ENCODE data around the gene S1PR1. TPM values are rescaled to one million over a fixed set of nuclear protein-coding genes. Genes with fewer than 3 reads are reported as not detected.

The S1PR1 gene
- polyA plus RNA-seq, 1 donor from 2014 or later, result 126 TPM

- H3K4me1 Mint-ChIP-seq, result peaks cover 21 to 45% (median 35%) of the 10 kb centered on the region in 3 donors
- H3K4me3 Mint-ChIP-seq, result no peak overlapping the region
- H3K27ac Mint-ChIP-seq, result no peak overlapping the region
Measured at GRCh38 chr1:101275672-101276071, 38.9 kb downstream of the S1PR1 start.

GRCh38 chr1:101276818-101277217, 40.0 kb downstream of the S1PR1 start:
- Mint-ChIP-seq H3K27me3 (peaks cover 1% of the 10 kb centered on the region), H3K36me3 (no peaks in the 10 kb centered on the region), H3K27ac (no peak overlapping the region), H3K9me3 (no peaks in the 10 kb centered on the region), H3K4me3 (no peak overlapping the region), H3K4me1 (peaks cover 21 to 45% (median 35%) of the 10 kb centered on the region in 3 donors)

More at GRCh38 chr1:101275672-101276071, 38.9 kb downstream of the S1PR1 start:
- peaks cover 0 to 3% (median 2%) of the 10 kb centered on the region in 3 donors for H3K9me3 Mint-ChIP-seq
- H3K36me3 Mint-ChIP-seq, result no peaks in the 10 kb centered on the region
- peaks cover 1% of the 10 kb centered on the region for H3K27me3 Mint-ChIP-seq

GRCh38 chr1:101278238-101278637, 41.4 kb downstream of the S1PR1 start:
- H3K9me3 Mint-ChIP-seq, result no peaks in the 10 kb centered on the region
- peaks cover 21 to 45% (median 35%) of the 10 kb centered on the region in 3 donors for H3K4me1 Mint-ChIP-seq
- H3K27ac Mint-ChIP-seq, result no peak overlapping the region
- peak overlapping the region in 1 of 4 donors; percentile 81 for H3K4me3 Mint-ChIP-seq
- no peaks in the 10 kb centered on the region for H3K36me3 Mint-ChIP-seq
- peaks cover 1% of the 10 kb centered on the region for H3K27me3 Mint-ChIP-seq

- H3K4me1 Mint-ChIP-seq, result peaks cover 21 to 45% (median 35%) of the 10 kb centered on the region in 3 donors
- H3K9me3 Mint-ChIP-seq, result no peaks in the 10 kb centered on the region
- peaks cover 1% of the 10 kb centered on the region for H3K27me3 Mint-ChIP-seq
- H3K4me3 Mint-ChIP-seq, result peak overlapping the region in 3 of 4 donors; percentile 8 to 81 (median 17)
- no peaks in the 10 kb centered on the region for H3K36me3 Mint-ChIP-seq
- peak overlapping the region in 1 of 3 donors; percentile 39 for H3K27ac Mint-ChIP-seq
Measured at GRCh38 chr1:101278845-101279244, 42.0 kb downstream of the S1PR1 start.

GRCh38 chr1:101280049-101280592, 43.3 kb downstream of the S1PR1 start:
- H3K4me1 Mint-ChIP-seq, result peaks cover 23 to 37% (median 36%) of the 10 kb centered on the region in 3 donors
- peak overlapping the region in 2 of 4 donors; percentile 36 to 52 for H3K4me3 Mint-ChIP-seq
- H3K27me3 Mint-ChIP-seq, result peaks cover 1% of the 10 kb centered on the region
- no peaks in the 10 kb centered on the region for H3K36me3 Mint-ChIP-seq
- no peak overlapping the region for H3K27ac Mint-ChIP-seq
- H3K9me3 Mint-ChIP-seq, result no peaks in the 10 kb centered on the region

- no peak overlapping the region for H3K27ac Mint-ChIP-seq
- H3K27me3 Mint-ChIP-seq, result peaks cover 1% of the 10 kb centered on the region
- peaks cover 19 to 32% (median 30%) of the 10 kb centered on the region in 3 donors for H3K4me1 Mint-ChIP-seq
- H3K4me3 Mint-ChIP-seq, result no peak overlapping the region
- no peaks in the 10 kb centered on the region for H3K36me3 Mint-ChIP-seq
- no peaks in the 10 kb centered on the region for H3K9me3 Mint-ChIP-seq
Measured at GRCh38 chr1:101280942-101281654, 44.3 kb downstream of the S1PR1 start.

- H3K27ac Mint-ChIP-seq, result peak overlapping the region in 1 of 3 donors; percentile 51
- no peaks in the 10 kb centered on the region for H3K9me3 Mint-ChIP-seq
- peaks cover 1% of the 10 kb centered on the region for H3K27me3 Mint-ChIP-seq
- H3K4me3 Mint-ChIP-seq, result no peak overlapping the region
- H3K4me1 Mint-ChIP-seq, result peaks cover 18 to 26% (median 24%) of the 10 kb centered on the region in 3 donors
- H3K36me3 Mint-ChIP-seq, result peaks cover 2% of the 10 kb centered on the region
Measured at GRCh38 chr1:101281751-101282150, 44.9 kb downstream of the S1PR1 start.

- Mint-ChIP-seq H3K36me3 (peaks cover 2% of the 10 kb centered on the region), H3K4me3 (peak overlapping the region in 1 of 4 donors; percentile 73), H3K4me1 (peaks cover 16 to 22% (median 21%) of the 10 kb centered on the region in 3 donors)
Measured at GRCh38 chr1:101282314-101283038, 45.7 kb downstream of the S1PR1 start.

GRCh38 chr1:101283443-101283842, 46.6 kb downstream of the S1PR1 start:
- peaks cover 1% of the 10 kb centered on the region for H3K27me3 Mint-ChIP-seq
- H3K36me3 Mint-ChIP-seq, result peaks cover 2% of the 10 kb centered on the region
- no peaks in the 10 kb centered on the region for H3K9me3 Mint-ChIP-seq
- H3K4me3 Mint-ChIP-seq, result no peak overlapping the region
- peaks cover 20 to 24% (median 21%) of the 10 kb centered on the region in 3 donors for H3K4me1 Mint-ChIP-seq
- no peak overlapping the region for H3K27ac Mint-ChIP-seq

More at GRCh38 chr1:101282314-101283038, 45.7 kb downstream of the S1PR1 start:
- Mint-ChIP-seq H3K27ac (peak overlapping the region in 2 of 3 donors; percentile 3 to 51), H3K9me3 (no peaks in the 10 kb centered on the region), H3K27me3 (peaks cover 1% of the 10 kb centered on the region)

- H3K27me3 Mint-ChIP-seq, result no peaks in the 10 kb centered on the region
- no peaks in the 10 kb centered on the region for H3K9me3 Mint-ChIP-seq
- peaks cover 2% of the 10 kb centered on the region for H3K36me3 Mint-ChIP-seq
- no peak overlapping the region for H3K27ac Mint-ChIP-seq
- peak overlapping the region in 1 of 4 donors; percentile 36 for H3K4me3 Mint-ChIP-seq
- H3K4me1 Mint-ChIP-seq, result peaks cover 18% of the 10 kb centered on the region in 3 donors
Measured at GRCh38 chr1:101284021-101284420, 47.2 kb downstream of the S1PR1 start.

GRCh38 chr1:101284622-101285218, 47.9 kb downstream of the S1PR1 start:
- H3K27me3 Mint-ChIP-seq, result no peaks in the 10 kb centered on the region
- peak overlapping the region in 1 of 3 donors; percentile 60 for H3K27ac Mint-ChIP-seq
- no peaks in the 10 kb centered on the region for H3K9me3 Mint-ChIP-seq
- H3K4me1 Mint-ChIP-seq, result peaks cover 11% of the 10 kb centered on the region in 3 donors
- no peak overlapping the region for H3K4me3 Mint-ChIP-seq
- H3K36me3 Mint-ChIP-seq, result peaks cover 2% of the 10 kb centered on the region

GRCh38 chr1:101285922-101286570, 49.2 kb downstream of the S1PR1 start:
- Mint-ChIP-seq H3K9me3 (no peaks in the 10 kb centered on the region), H3K4me3 (no peak overlapping the region), H3K27ac (no peak overlapping the region), H3K27me3 (no peaks in the 10 kb centered on the region), H3K36me3 (peaks cover 2% of the 10 kb centered on the region), H3K4me1 (peaks cover 10 to 11% (median 11%) of the 10 kb centered on the region in 3 donors)

GRCh38 chr1:101288491-101288944, 51.7 kb downstream of the S1PR1 start:
- Mint-ChIP-seq H3K4me1 (peaks cover 20 to 24% (median 24%) of the 10 kb centered on the region in 3 donors), H3K9me3 (no peaks in the 10 kb centered on the region), H3K27me3 (peaks cover 3% of the 10 kb centered on the region), H3K4me3 (no peak overlapping the region), H3K27ac (peak overlapping the region in 2 of 3 donors; percentile 29 to 51), H3K36me3 (peaks cover 2% of the 10 kb centered on the region)

Measured in IgD-negative memory B cell (primary cell).